Measurements from ENCODE around the gene SLCO1A2.

DNA sequence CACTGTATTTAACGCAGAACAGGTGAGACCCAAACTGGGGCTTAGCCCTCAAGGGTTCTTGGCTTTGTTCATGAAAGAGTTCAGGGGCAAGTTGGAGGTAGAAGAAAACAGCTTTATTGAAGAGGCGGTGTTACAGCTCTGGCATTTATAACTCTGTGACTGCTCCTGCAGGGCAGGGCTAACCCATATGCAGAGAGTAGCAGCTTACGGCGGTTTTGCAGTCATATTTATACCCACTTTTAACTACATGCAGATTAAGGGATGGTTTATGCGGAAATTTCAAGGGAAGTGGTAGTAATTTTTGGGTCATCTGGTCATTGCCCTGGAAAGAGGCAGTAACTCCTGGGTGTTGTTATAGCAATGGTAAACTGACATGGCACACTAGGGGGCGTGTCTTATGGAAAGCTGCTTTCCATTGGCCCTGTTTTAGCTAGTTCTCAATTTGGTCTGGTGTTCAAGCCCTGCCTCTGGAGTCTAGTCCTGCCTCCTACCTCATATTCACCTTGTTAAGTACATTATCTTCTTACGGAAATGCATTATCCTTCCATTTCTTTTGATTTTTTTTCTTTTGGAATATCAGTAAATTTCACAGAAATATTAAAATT lies 36.2 kb upstream of the SLCO1A2 start:
- TF ChIP-seq, protein P1, sequence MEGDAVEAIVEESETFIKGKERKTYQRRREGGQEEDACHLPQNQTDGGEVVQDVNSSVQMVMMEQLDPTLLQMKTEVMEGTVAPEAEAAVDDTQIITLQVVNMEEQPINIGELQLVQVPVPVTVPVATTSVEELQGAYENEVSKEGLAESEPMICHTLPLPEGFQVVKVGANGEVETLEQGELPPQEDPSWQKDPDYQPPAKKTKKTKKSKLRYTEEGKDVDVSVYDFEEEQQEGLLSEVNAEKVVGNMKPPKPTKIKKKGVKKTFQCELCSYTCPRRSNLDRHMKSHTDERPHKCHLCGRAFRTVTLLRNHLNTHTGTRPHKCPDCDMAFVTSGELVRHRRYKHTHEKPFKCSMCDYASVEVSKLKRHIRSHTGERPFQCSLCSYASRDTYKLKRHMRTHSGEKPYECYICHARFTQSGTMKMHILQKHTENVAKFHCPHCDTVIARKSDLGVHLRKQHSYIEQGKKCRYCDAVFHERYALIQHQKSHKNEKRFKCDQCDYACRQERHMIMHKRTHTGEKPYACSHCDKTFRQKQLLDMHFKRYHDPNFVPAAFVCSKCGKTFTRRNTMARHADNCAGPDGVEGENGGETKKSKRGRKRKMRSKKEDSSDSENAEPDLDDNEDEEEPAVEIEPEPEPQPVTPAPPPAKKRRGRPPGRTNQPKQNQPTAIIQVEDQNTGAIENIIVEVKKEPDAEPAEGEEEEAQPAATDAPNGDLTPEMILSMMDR (IDR thresholded peaks at IDR 0.05): no peak
- no peak for TF ChIP-seq POLR2AphosphoS5 (IDR thresholded peaks at IDR 0.05; ENCODE audit: insufficient read depth in 1 of 2, low read depth in 1 of 2)
